HCT116 (cell line): Measurements from ENCODE around the gene RHOU. TPM values are rescaled to one million over a fixed set of nuclear protein-coding genes. Genes with fewer than 3 reads are reported as not detected.

Experiments
- ATAC-seq: fragments of 200-7000 bp; cut with Tn5 transposase; 2 replicates; pipeline ENCODE4 v1.9.1; 2020; ENCODE audit warnings: mild to moderate bottlenecking, moderate library complexity
- BruUV-seq: library from RNA; stranded (reverse); fragments of 400-500 nt; replicated peaks from 2 replicates; lab custom pipeline; 2021; lab: Mats Ljungman, UMichigan
- CTCF ChIA-PET: fragments of 300-600 bp; sonication (Branson Sonifier 250); formaldehyde crosslinking; loops from one replicate; lab custom pipeline; 2021; ENCODE audit warnings: antibody characterized with exemption; lab: Charles Lee
- POLR2A ChIA-PET: fragments of 300-600, 350-600 bp; sonication (Branson Sonifier 250); formaldehyde crosslinking; loops from one replicate; lab custom pipeline; 2021; ENCODE audit warnings: antibody characterized with exemption; lab: Charles Lee
- RAD21 ChIA-PET, 2 experiments: fragments of 300-600 bp; sonication (Branson Sonifier 250); formaldehyde crosslinking; loops; one replicate each; lab custom pipeline; 2023; ENCODE audit warnings: low total read pairs in 2 of 2; ENCODE audit not compliant: uncharacterized antibody in 2 of 2, unreplicated experiment in 2 of 2, low non-redundant PET in 1 of 2; lab: Charles Lee
- DNase-seq: peaks from one replicate; pipeline ENCODE4 v3.0.0-alpha.2; 2010; ENCODE audit warnings: low read depth, low spot score
- H2AFZ ChIP-seq: fragments of 200-600 bp; shearing (Covaris generic), sonication (generic); 2 replicates; pipeline ENCODE4 v1.6.1; 2017; ENCODE audit warnings: low read depth, mixed run types, mixed read lengths, antibody characterized with exemption, low read length; ENCODE audit not compliant: poor library complexity, severe bottlenecking
- H3K27ac ChIP-seq: 2 replicates; pipeline ENCODE4 v1.5.1; 2012; ENCODE audit warnings: low read depth, low read length
- H3K27me3 ChIP-seq: fragments of 200-600 bp; sonication (generic); 2 replicates; pipeline ENCODE4 v1.6.1; 2016; ENCODE audit warnings: mixed run types, low read length, mixed read lengths; ENCODE audit not compliant: insufficient read depth
- H3K36me3 ChIP-seq, 2 experiments: fragments of 200-500 bp in 1 of 2; fragments of 200-600 bp in 1 of 2; sonication (Bioruptor generic) in 1 of 2; sonication (generic) in 1 of 2; 2 replicates each; pipeline versions ENCODE4 v1.5.1 to v1.6.1; 2014 to 2016; ENCODE audit warnings: low read length in 2 of 2, inconsistent platforms in 1 of 2, mixed read lengths in 1 of 2, mixed run types in 1 of 2; ENCODE audit not compliant: insufficient read depth in 2 of 2, control insufficient read depth in 1 of 2
- H3K4me1 ChIP-seq, 2 experiments: fragments of 200-600 bp in 1 of 2; sonication (generic) in 1 of 2; 2 replicates each; pipeline versions ENCODE4 v1.5.1 to v1.6.1; 2012 to 2017; ENCODE audit warnings: low read length in 2 of 2, inconsistent platforms in 1 of 2, mild to moderate bottlenecking in 1 of 2, mixed read lengths in 1 of 2, mixed run types in 1 of 2, moderate library complexity in 1 of 2; ENCODE audit not compliant: insufficient read depth in 2 of 2, control insufficient read depth in 1 of 2
- H3K4me2 ChIP-seq: fragments of 200-600 bp; sonication (generic); 2 replicates; pipeline ENCODE4 v1.6.1; 2017; ENCODE audit warnings: mixed run types, low read length, mixed read lengths
- H3K4me3 ChIP-seq, 2 experiments: fragments of 200-600 bp in 1 of 2; sonication (generic) in 1 of 2; replicated peaks in 1 of 2; 2 replicates each; pipeline ENCODE4 v1.5.1; 2011 to 2016; ENCODE audit warnings: low read length in 2 of 2, control low read depth in 1 of 2, low read depth in 1 of 2, mild to moderate bottlenecking in 1 of 2, mixed read lengths in 1 of 2, mixed run types in 1 of 2
- H3K79me2 ChIP-seq: fragments of 200-600 bp; sonication (generic); 2 replicates; pipeline ENCODE4 v1.6.1; 2017; ENCODE audit warnings: mild to moderate bottlenecking, mixed run types, low read length, moderate library complexity, mixed read lengths; ENCODE audit not compliant: insufficient read depth
- H3K9ac ChIP-seq: fragments of 200-600 bp; sonication (generic); 2 replicates; pipeline ENCODE4 v1.6.1; 2016; ENCODE audit warnings: low read length, mixed read lengths
- H3K9me2 ChIP-seq: fragments of 200-600 bp; sonication (generic), shearing (Covaris generic); 2 replicates; pipeline ENCODE4 v1.6.1; 2017; ENCODE audit warnings: mixed run types, mild to moderate bottlenecking, moderate library complexity; ENCODE audit not compliant: insufficient read depth
- H3K9me3 ChIP-seq, 2 experiments: fragments of 200-500 bp in 1 of 2; fragments of 200-600 bp in 1 of 2; sonication (Bioruptor generic) in 1 of 2; sonication (generic) in 1 of 2; 2 replicates each; pipeline ENCODE4 v1.6.1; 2014 to 2017; ENCODE audit warnings: low read length in 2 of 2, mixed read lengths in 2 of 2, inconsistent platforms in 1 of 2, low read depth in 1 of 2, mild to moderate bottlenecking in 1 of 2, mixed run types in 1 of 2, moderate library complexity in 1 of 2; ENCODE audit not compliant: control insufficient read depth in 1 of 2, insufficient read depth in 1 of 2
- H4K20me1 ChIP-seq: fragments of 200-600 bp; sonication (generic), shearing (Covaris generic); 2 replicates; pipeline ENCODE4 v1.6.1; 2017; ENCODE audit warnings: mixed run types, mild to moderate bottlenecking, moderate library complexity; ENCODE audit not compliant: insufficient read depth
- CEBPB ChIP-seq: IDR thresholded peaks from 2 replicates; pipeline ENCODE4 v1.6.1; 2012; ENCODE audit warnings: low read depth
- EZH2 ChIP-seq: fragments of 200-600 bp; sonication (generic); IDR thresholded peaks from 2 replicates; pipeline ENCODE4 v1.6.1; 2017; ENCODE audit warnings: antibody characterized with exemption, mixed run types
- EZH2phosphoT487 ChIP-seq: fragments of 200-600 bp; IDR thresholded peaks from 2 replicates; pipeline ENCODE4 v1.6.1; 2018; ENCODE audit warnings: antibody characterized with exemption, borderline replicate concordance
- FOSL1 ChIP-seq: IDR thresholded peaks from 2 replicates; pipeline ENCODE4 v1.6.1; 2012; ENCODE audit warnings: low read depth
- POLR2AphosphoS5 ChIP-seq: IDR thresholded peaks from 2 replicates; pipeline ENCODE4 v1.6.1; 2011; ENCODE audit warnings: mild to moderate bottlenecking, low read depth, low read length, moderate library complexity
- SRF ChIP-seq: IDR thresholded peaks from 2 replicates; pipeline ENCODE4 v1.6.1; 2012; ENCODE audit warnings: low read depth
- TCF7L2 ChIP-seq: IDR thresholded peaks from 2 replicates; pipeline ENCODE4 v1.7.0; 2011; ENCODE audit warnings: borderline replicate concordance, inconsistent platforms; ENCODE audit not compliant: insufficient read depth, insufficient read length; ENCODE audit errors: extremely low read depth
- ZFX ChIP-seq: fragments of 450-650 bp; IDR thresholded peaks from 2 replicates; pipeline ENCODE4 v1.6.1; 2017
- intact Hi-C: fragments of 100-400 bp; cut with micrococcal nuclease; formaldehyde crosslinking; loops from 2 replicates; pipeline ENCODE4 v1.10.0; 2022
- total RNA-seq: library from RNA; stranded (reverse); gene quantifications from one replicate; pipeline ENCODE4 v1.2.1, GENCODE V29; 2021; ENCODE audit not compliant: unreplicated experiment
- TF ChIP-seq, protein P1 (sequence below): IDR thresholded peaks from 2 replicates; pipeline ENCODE4 v1.6.1; 2011; ENCODE audit warnings: mild to moderate bottlenecking, low read length, moderate library complexity; ENCODE audit not compliant: insufficient replicate concordance; ENCODE audit errors: extremely low read depth

RHOU gene
- total RNA-seq, 1 experiment from 2014 or later, result 4.0 TPM

DNA sequence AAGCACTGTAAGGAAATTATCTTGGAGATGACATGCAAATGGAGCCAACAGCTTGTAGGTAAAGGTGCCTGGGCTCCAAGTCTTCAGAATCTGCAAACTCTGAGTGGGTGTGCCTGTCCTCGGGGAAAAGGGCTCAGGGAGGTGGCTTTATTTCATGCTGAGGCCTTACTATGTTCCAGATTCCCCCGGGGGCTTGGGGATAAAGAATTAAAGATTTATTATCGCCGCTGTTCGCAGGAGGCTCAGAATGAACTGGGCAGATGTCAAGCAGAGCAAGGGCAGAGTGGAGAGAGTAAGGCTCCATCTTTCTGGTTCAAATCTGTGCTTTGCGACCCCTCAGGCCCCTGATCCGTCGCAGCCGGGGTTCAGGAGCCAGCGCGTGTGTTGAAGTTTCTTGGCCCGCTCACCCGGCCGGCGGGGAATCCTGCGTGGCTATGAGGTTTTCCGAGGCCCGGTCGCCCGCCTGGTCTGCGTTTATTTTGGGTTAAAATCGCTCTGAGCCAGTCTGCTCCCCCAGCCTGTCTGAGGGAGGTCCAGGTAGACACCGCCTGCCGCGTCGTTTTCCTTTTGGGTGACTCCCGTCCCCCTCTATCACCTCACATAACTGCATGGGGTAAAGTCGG, 19.5 kb downstream of the RHOU start:
- no peaks in the 10 kb centered on the region for H3K9me2 ChIP-seq
- H4K20me1 ChIP-seq, result no peaks in the 10 kb centered on the region
- H3K9me3 ChIP-seq, result no peaks in the 10 kb centered on the region
- intact Hi-C loops, result no loop called here
- peaks cover 23% of the 10 kb centered on the region for H3K27me3 ChIP-seq
- H3K4me3 ChIP-seq, result no peak overlapping the region
- H3K36me3 ChIP-seq, result no peaks in the 10 kb centered on the region
- H3K27ac ChIP-seq, result no peak overlapping the region
- H3K4me1 ChIP-seq, result no peaks in the 10 kb centered on the region
- no TSS peak for BruUV-seq
- H2AFZ ChIP-seq, result no peak overlapping the region
- TF ChIP-seq POLR2AphosphoS5, result no peak
- no peak for TF ChIP-seq FOSL1
- TF ChIP-seq TCF7L2, result no peak
- TF ChIP-seq SRF, result no peak
- no peak for TF ChIP-seq CEBPB
- TF ChIP-seq, protein P1, sequence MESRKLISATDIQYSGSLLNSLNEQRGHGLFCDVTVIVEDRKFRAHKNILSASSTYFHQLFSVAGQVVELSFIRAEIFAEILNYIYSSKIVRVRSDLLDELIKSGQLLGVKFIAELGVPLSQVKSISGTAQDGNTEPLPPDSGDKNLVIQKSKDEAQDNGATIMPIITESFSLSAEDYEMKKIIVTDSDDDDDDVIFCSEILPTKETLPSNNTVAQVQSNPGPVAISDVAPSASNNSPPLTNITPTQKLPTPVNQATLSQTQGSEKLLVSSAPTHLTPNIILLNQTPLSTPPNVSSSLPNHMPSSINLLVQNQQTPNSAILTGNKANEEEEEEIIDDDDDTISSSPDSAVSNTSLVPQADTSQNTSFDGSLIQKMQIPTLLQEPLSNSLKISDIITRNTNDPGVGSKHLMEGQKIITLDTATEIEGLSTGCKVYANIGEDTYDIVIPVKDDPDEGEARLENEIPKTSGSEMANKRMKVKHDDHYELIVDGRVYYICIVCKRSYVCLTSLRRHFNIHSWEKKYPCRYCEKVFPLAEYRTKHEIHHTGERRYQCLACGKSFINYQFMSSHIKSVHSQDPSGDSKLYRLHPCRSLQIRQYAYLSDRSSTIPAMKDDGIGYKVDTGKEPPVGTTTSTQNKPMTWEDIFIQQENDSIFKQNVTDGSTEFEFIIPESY, result no peak
- no peak for TF ChIP-seq ZFX
- TF ChIP-seq EZH2phosphoT487, result no peak
- no peak for TF ChIP-seq EZH2
- H3K9ac ChIP-seq, result no peak overlapping the region
- ChIA-PET POLR2A (no interaction called here), CTCF (no interaction called here), RAD21 (no interaction called here)
- ATAC-seq (no peak), DNase-seq (no peak)
- no peaks in the 10 kb centered on the region for H3K79me2 ChIP-seq
- H3K4me2 ChIP-seq, result no peak overlapping the region
